DMS153 (cell line): Measurements from ENCODE around the gene CYP4A22.
"Not testable (repeated sequence)": the region's sequence is repeated elsewhere in the genome, so short reads cannot be mapped to it uniquely, and the experiment has no call there.

Experiments used
- DNase-seq: peaks from one replicate; lab custom pipeline; 2025; lab: John Stamatoyannopoulos, UW

The CYP4A22 gene

GRCh38 chr1:47186267-47187185, 49.3 kb downstream of the CYP4A22 start:
- DNase-seq: no peak

GRCh38 chr1:47187231-47187925, 50.1 kb downstream of the CYP4A22 start:
- DNase-seq: no peak

GRCh38 chr1:47187926-47188250, 50.6 kb downstream of the CYP4A22 start:
- no peak for DNase-seq

GRCh38 chr1:47188791-47189785, 51.8 kb downstream of the CYP4A22 start:
- no peak for DNase-seq

GRCh38 chr1:47189844-47190508, 52.7 kb downstream of the CYP4A22 start, which contains the start of gene PDZK1IP1:
Gene PDZK1IP1, minus strand, starts transcription at chr1:47190036. Its CDS starts 104 bp downstream, at chr1:47189932.
- no peak for DNase-seq

- DNase-seq: no peak
Observed at GRCh38 chr1:47190509-47190855, 53.2 kb downstream of the CYP4A22 start.

GRCh38 chr1:47190857-47191256, 53.6 kb downstream of the CYP4A22 start:
- DNase-seq: no peak

- DNase-seq: no peak
Observed at GRCh38 chr1:47191940-47192457, 54.8 kb downstream of the CYP4A22 start.

GRCh38 chr1:47192458-47193384, 55.5 kb downstream of the CYP4A22 start:
- DNase-seq: peak; percentile 59

GRCh38 chr1:47193496-47193895, 56.3 kb downstream of the CYP4A22 start:
- not testable (repeated sequence) for DNase-seq

- DNase-seq: no peak
Observed at GRCh38 chr1:47194311-47194710, 57.1 kb downstream of the CYP4A22 start.

- DNase-seq: not testable (repeated sequence)
Observed at GRCh38 chr1:47195981-47196380, 58.7 kb downstream of the CYP4A22 start.

- no peak for DNase-seq
Observed at GRCh38 chr1:47196622-47197021, 59.4 kb downstream of the CYP4A22 start.

GRCh38 chr1:47198214-47198613, 61.0 kb downstream of the CYP4A22 start:
- DNase-seq: no peak
